ENCODE data around the gene IL13RA2.

Gene IL13RA2

DNA sequence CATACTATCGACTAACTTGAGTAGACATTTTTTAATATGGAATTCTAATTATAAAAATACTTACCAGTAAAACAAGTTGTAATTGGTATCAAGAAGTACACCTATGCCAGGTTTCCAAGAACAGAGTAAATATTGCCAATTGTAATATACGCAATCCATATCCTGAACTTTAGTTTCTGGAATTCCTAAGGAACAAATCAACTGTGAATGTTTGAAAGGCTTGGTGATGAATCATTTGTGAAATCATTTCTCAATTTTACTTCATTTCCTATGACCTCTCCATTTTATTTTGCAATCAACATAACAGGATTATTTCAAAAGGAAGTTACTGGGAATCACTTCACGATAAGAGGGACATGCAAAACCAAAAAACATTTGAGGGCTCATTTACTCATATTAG, 3.7 kb downstream of the IL13RA2 start:
- DNase-seq (ENCODE audit: low read depth) = no peak
- H3K4me3 ChIP-seq (ENCODE audit: low read depth, low read length) = no peak overlapping the region

DNA sequence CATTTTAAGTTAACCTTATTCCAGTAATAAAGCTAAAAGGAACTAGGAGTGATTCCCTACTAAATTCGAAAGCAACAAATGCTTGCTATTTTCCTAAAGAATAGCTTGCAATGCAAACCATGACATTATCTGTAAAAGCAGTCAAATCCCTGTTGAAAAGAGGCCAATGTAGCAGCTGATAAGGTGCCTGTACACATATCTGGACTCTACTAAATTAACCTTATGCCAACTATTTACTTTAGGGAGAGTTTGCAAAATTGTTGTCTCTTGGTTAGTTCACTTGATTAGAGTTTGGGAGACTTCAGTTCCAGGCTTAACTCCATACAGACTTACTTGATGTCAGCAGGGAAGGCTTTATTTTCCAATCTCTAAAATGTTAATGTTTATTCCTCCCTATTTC, 6.0 kb downstream of the IL13RA2 start:
- no peak for DNase-seq (ENCODE audit: low read depth)
- no peak overlapping the region for H3K4me3 ChIP-seq (ENCODE audit: low read depth, low read length)

DNA sequence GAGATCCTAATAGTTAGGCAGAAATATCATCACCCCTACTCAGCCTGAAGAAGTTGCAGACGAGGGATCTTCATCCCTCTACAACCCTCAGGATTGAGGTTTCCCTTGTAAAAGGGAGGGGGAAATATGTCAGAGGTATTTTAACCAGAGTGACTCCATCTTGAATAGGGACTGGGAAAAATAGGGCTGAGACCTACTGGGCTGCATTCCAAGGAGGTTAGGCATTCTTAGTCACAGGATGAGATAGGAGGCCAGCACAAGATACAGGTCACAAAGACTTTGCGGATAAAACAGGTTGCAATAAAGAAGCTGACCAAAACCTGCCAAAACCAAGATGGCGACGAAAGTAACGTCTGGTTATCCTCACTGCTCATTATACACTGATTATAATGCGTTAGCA, 17.5 kb downstream of the IL13RA2 start:
- no peak overlapping the region for H3K4me3 ChIP-seq (ENCODE audit: low read depth, low read length)
- no peak for DNase-seq (ENCODE audit: low read depth)

DNA sequence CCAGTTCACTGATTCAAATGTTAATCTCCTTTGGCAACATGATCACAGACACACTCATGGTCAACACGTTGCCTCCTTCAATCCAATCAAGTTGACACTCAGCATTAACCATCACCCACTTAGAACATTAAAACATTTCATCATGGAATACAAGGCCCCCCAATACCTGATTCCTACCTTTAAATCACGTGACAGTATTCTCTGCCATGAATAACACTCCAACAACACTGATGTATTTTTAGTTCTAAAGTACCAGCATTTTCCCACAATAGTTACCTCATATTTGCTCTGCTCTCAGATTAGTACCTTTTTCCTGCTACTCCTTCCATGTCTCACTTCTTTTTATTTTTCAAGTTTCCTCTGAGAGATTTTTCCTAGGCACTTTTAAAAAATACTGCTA, 19.6 kb downstream of the IL13RA2 start:
- no peak for DNase-seq (ENCODE audit: low read depth)
- H3K4me3 ChIP-seq (ENCODE audit: low read depth, low read length) = no peak overlapping the region

DNA sequence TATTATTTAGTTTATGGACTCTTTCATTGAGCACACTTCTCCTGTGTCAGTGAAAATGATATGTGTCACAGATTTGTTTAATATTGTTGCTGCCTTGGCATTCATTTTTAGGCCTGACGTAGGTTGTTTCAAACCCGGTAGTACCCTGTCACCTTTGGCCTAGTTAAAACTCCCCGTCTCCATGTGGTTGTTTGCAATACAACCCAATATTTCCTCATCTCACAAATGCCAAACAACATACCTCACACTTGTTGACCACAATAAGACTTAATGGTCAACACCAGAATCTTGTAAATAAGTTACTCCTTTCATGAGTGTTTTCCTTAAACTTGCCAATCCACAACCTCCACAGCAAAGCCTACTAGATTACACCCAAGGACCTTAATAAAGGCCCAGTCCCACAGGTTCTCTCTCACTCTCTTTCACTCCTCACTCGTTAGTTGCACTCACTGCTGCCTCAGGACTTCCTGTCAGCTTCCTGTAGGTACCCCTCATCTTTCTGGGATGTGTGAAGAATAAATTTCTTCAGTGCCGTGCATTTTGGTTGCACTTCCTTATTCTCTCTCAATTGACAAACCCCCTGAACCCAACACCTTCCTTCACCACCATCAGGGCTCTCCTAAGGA, 31.3 kb downstream of the IL13RA2 start:
- H3K4me3 ChIP-seq (ENCODE audit: low read depth, low read length) = no peak overlapping the region
- no peak for DNase-seq (ENCODE audit: low read depth)

DNA sequence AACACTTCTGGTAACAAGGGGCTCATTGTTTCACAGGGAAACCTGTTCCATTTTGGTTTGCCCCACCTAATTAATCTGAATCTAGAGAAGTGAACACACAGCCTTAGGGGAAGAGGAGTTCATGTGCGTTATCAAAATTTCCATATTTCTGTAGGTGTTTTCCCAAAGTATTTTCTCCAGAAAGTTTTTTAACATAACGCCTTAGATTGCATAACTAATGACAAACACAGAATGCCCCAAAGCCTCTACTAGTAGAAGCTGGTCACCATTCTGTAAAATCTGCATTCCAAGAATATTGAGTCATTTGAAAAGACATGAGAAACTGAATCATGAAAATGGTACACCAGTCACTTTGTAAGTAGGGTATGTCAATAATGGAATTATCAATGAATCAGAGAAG, 41.1 kb downstream of the IL13RA2 start:
- peak; percentile 18 for DNase-seq (ENCODE audit: low read depth)
- no peak overlapping the region for H3K4me3 ChIP-seq (ENCODE audit: low read depth, low read length)

DNA sequence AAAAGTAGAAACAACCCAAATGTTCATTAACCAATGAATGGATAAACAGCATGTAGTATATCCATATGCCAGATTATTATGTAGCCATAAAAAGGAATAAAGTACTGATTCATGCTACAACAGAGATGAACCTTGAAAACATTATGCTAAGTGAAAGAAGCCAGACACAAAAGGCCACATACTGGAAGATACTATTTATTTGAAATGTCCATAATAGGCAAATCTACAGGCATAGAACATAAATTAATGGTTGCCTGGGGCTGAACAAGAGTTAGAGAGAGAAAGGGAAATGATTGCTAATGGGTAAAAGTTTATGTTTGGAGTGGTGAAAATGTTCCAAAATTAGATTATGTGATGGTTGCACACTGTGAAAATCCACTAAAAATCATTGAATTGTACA, 44.4 kb downstream of the IL13RA2 start:
- no peak overlapping the region for H3K4me3 ChIP-seq (ENCODE audit: low read depth, low read length)
- DNase-seq (ENCODE audit: low read depth) = no peak

DNA sequence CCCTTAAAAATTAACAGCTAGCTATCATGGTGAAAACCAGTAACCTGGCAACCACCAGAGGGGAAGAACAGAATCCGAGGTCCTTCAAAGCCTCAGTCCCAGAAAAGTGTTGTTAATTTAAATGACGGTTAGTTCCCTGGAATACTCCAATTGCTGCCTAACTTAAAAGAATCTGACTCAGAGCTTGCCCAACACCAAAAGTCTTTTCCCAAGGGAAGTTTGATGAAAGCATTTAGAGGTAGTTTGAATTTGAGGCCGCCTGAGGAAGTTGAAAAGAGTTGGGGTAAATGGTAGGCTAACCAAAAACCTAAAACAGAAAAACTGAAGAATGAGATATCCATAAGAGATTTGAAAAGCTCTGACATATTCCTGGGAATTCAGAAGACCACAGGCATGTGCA, 46.6 kb downstream of the IL13RA2 start:
- DNase-seq (ENCODE audit: low read depth) = no peak
- H3K4me3 ChIP-seq (ENCODE audit: low read depth, low read length) = no peak overlapping the region

DNA sequence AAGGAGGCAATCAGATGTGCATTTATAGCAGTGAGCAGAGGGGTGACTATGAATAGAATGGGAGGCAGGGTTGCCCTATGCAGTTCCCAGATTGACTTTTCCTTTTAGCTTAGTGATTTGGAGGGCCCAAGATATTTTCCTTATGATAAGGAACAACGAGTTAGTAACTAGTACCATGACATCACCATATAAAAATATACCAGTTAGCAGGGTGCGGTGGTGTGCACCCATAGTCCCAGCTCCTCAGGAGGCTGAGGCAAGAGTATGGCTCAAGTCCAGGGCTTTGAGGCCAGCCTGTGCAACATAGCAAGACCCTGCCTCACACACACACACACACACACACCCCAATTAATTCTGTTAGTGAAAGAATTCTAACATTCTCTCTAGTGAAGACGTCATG, 53.0 kb downstream of the IL13RA2 start:
- no peak overlapping the region for H3K4me3 ChIP-seq (ENCODE audit: low read depth, low read length)
- DNase-seq (ENCODE audit: low read depth) = no peak

DNA sequence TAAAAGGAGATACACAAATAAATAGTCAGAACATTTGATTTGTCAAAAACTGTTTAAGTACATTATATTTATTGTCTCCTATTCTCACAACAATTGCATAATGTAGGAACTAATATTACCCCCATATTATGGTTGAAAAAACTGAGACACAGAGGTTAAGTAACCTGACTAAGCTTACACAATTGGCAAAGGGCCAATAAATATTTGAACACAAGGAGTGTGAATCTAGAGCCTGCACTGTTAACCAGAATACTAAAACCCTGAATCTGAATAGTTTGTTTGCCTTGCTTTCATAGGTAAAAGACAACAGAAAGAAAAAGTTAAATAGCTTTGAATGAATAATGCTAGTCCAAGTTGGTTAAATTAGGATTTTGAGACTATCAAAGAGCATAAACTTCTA, 55.2 kb downstream of the IL13RA2 start:
- DNase-seq (ENCODE audit: low read depth) = no peak
- no peak overlapping the region for H3K4me3 ChIP-seq (ENCODE audit: low read depth, low read length)

DNA sequence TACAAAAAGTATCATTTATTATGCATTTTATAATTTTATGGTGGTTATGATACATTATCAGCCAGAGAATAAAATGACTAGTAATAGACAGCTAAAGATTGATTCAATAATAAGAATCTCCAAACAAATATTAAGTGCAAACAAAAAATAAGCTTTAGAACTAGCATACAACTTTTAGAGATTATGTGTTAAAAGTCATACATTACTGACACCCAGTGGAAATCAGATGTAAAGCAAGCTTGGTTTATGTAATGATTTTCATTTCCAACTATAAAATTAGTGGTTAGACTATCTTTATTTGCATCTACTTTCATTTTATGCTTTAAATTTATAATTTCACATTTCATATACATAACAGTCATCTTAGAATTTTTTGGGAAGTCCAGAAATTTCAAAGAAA, 57.7 kb downstream of the IL13RA2 start:
- no peak for DNase-seq (ENCODE audit: low read depth)

More for the DNA sequence above, 57.7 kb downstream of the IL13RA2 start:
- H3K4me3 ChIP-seq (ENCODE audit: low read depth, low read length) = no peak overlapping the region

Measured in skeletal muscle cell (primary cell).